H1 (cell line): Measurements from ENCODE around the gene PI4KB. TPM values are rescaled to one million over a fixed set of nuclear protein-coding genes. Genes with fewer than 3 reads are reported as not detected.

ENCODE experiments used
- GTF2F1 ChIP-seq: IDR thresholded peaks from 2 replicates; pipeline ENCODE4 v1.6.1; 2012; ENCODE audit warnings: low read depth, low read length, improper control_type of control experiment, borderline replicate concordance
- RBBP5 ChIP-seq: IDR thresholded peaks from 2 replicates; pipeline ENCODE4 v1.7.1; 2012; ENCODE audit warnings: low read depth, mild to moderate bottlenecking, inconsistent platforms, low read length, moderate library complexity, borderline replicate concordance
- polyA plus RNA-seq, 7 experiments: library from polyadenylated mRNA; depleted of rRNA in 3 of 7; stranded (reverse) in 5 of 7; unstranded in 2 of 7; fragments of >200 nt in 5 of 7; fragments of 200-250 nt in 2 of 7; gene quantifications; 1 replicate in 5 of 7; 2 replicates in 1 of 7; 4 replicates in 1 of 7; pipeline versions ENCODE4 v1.2.1 to v1.2.3, GENCODE V29; 2011 to 2013; ENCODE audit warnings: missing spikeins in 2 of 7, mixed read lengths in 2 of 7
- total RNA-seq: library from RNA; stranded (reverse); fragmentation: NEBNext Ultra II Directional; extraction: Animal tissue kit (Norgen Biotek cat#: 25700); gene quantifications from 2 replicates; pipeline ENCODE4 v1.2.1, GENCODE V29; 2021

PI4KB gene
- total and polyA plus RNA-seq, 2 of the 8 experiments (the other 6 are each of a cell fraction or from before 2014, with no cell fraction given) = 30.1 to 37.1 TPM

- no peak for TF ChIP-seq RBBP5
- TF ChIP-seq GTF2F1 = no peak
- TF ChIP-seq, all 59 proteins: peak for 0
Measured at GRCh38 chr1:151266821-151267220, 60.4 kb downstream of the PI4KB start (continued).
